D721Med (cell line): ENCODE results near the gene MAD1L1.

Source experiments
- DNase-seq: peaks from one replicate; pipeline ENCODE4 v3.0.0; 2011; ENCODE audit warnings: low spot score; ENCODE audit not compliant: insufficient read length
- FAIRE-seq: peaks from 2 replicates; lab custom pipeline; 2011; peaks lifted over from hg19 to GRCh38; lab: Jason Lieb, UNC
- TF ChIP-seq, protein P1 (sequence below): IDR thresholded peaks from 2 replicates; pipeline ENCODE4 v1.5.1; 2012; ENCODE audit warnings: mild to moderate bottlenecking, control low read depth; ENCODE audit not compliant: insufficient read depth; ENCODE audit errors: missing control alignments

The MAD1L1 gene

DNA sequence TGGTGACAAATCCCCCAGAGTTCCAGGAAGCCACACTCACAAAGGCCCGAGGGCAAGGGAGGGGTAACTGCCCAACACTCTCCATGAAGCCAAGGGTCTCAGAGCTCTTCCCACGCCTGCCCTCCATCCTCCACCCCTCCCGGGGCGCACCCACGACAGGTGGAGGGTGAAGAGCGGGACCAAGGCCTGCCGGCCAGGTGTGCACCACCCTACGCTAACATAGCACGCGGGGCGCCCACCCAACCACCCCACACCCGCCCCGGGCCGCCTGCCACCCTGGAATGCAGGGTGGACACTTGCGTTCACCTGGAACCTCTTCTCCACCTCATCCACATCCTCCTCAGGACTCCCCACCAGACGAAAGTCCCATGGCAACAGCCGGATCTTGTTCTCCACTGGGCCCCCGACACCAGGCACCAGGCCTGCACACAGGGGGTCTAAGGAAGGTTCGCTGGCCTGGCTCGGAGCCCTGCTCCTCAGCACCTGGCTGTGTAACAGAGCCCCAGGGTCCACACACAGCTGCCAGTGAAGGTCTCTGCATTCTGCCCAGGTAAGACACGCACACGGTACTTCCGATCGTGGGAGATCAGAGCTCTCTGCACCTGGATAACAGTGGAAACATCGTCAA is 32.7 kb downstream of the MAD1L1 start:
- FAIRE-seq (no peak), DNase-seq (no peak)
- TF ChIP-seq, protein P1, sequence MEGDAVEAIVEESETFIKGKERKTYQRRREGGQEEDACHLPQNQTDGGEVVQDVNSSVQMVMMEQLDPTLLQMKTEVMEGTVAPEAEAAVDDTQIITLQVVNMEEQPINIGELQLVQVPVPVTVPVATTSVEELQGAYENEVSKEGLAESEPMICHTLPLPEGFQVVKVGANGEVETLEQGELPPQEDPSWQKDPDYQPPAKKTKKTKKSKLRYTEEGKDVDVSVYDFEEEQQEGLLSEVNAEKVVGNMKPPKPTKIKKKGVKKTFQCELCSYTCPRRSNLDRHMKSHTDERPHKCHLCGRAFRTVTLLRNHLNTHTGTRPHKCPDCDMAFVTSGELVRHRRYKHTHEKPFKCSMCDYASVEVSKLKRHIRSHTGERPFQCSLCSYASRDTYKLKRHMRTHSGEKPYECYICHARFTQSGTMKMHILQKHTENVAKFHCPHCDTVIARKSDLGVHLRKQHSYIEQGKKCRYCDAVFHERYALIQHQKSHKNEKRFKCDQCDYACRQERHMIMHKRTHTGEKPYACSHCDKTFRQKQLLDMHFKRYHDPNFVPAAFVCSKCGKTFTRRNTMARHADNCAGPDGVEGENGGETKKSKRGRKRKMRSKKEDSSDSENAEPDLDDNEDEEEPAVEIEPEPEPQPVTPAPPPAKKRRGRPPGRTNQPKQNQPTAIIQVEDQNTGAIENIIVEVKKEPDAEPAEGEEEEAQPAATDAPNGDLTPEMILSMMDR, result no peak

DNA sequence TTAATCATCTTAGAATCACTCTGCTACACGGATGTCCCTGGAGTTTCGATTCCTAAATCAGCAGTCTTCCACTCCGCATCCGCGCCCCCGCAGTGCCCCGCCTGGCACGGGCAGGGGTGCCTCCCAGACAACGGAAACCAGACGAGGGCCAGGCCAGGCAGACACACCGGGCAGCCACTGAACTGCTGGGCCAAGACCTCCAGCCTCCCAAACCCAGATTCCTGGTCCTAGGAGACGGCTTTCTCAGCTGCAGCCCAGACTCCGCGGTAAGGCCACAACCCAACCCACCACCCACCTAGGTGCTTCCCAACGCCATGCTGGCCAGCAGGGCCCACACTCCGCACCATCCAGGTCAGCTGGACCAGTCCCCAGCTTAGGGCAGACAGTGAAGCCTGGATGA is 33.2 kb downstream of the MAD1L1 start:
- DNase-seq (no peak), FAIRE-seq (no peak)

DNA sequence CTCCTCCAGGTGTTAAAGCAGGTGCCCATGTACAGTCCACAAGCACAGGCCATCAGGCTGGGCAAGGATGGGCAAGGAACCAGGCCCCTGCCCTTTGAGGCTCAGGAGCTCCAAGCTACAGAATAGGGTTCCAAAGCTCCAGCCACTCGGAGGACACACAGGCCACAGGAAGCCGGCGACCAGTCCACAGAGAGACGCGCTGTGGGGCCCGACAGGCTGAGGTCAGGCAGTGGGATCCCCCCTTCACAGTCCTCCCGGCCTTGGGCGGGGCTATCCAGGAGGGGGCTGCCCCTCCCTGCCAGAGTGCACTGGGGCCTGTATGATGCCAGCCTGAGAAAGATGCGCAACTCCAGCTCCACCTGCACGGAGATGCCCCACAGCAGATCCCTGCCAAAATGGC is 34.0 kb downstream of the MAD1L1 start:
- TF ChIP-seq, protein P1, result no peak
- no peak for DNase-seq
- FAIRE-seq, result no peak

More for the DNA sequence above, 33.2 kb downstream of the MAD1L1 start:
- TF ChIP-seq, protein P1, result no peak

DNA sequence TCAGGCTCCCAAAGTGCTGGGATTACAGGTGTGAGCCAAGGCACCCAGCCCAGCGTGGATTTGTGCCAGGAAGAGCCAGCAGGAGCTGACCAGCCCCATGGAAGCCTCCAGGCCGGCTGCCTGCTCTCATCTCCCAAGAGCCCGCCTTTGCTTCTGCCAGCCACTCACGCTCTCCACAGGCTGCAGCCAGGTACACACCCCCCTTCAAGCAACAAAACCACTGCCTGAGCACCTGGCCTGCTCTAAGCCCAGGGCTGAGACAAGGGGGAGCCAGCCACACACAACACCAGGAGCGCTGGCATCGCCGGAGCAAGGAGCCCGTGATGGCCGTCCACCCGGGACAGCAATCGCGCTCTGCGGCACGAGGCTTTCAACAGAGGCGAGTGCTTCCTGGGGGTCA is 34.5 kb downstream of the MAD1L1 start:
- TF ChIP-seq, protein P1, result no peak
- FAIRE-seq, result no peak
- no peak for DNase-seq

DNA sequence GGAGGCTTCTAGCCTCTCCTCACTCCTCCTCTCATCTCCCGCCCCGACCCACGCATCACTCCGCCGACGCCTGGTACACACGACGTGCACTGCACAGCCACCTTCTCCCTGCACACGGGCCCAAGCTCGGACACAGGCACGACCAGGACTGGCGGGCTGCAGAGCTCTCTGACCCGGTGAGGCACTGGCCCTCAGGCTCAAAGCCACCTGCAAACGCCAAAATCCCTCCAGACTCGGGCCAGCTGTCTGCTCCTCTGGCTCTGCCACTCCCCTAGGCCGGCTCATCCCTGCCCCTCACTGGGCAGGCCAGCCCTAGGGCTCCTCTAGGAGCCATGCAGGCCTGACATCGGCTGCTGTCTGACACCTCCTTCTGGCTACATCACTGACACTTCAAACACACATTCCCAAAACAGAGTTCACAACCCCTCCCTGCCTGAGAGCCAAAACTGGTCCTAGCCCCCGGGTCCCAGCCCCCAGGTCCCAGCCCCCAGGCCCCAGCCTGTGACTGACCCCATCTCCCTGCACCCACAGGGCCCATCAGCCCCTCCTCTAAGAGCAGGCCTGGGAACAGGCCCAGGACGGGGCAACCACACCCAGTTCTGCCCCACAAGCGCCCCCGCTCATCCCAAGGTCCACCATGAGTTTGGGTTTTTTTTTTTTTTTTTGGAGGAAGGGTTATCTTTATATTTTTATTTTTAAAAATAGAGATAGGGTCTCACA is 35.1 kb downstream of the MAD1L1 start:
- DNase-seq (no peak), FAIRE-seq (no peak)
- TF ChIP-seq, protein P1, result no peak

DNA sequence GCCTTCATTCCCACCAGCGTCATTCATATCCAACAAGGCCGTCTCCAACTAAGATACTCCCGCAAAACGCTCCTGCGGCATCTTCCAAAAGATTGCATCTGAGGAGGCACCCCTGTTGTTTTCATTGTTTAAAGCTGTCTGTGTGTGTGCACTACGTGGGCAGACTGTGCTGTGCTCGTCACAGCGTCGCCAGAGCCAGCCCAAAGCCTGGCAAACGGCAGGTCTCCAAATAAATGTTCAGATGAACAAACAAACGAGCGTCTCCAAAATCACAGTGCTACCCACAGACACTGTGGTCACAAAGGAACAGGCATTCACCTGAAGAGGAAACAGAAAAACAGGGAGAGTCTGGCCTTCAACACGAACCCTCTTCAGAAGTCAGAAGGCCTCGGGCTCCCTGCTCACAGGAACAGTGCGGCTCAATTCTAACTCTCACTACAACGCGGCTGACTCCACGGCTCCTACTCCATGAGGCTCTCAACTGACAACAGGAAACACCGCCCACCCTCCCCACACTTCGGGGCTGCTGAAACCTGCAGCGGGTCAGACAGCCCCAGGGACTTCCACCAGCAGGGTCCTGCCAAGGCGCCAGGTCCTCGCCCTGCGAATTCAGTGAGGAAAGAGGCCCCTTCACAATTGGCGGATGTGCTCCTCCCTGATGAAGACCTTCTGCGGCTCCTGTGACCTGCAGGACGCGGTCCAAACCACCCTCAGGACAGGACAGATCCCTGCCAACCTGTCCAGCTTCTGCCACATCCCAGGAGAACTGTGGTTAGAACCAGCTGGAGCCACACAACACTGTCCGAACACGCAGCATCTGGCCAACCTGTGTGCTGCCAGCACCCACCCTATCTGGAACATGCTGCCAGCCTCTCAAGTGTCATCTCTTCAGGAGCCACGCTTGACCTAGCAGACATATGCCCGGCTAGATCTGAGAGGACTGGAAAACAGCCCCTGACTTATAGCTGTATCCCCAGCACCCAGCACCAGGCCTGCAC is 36.1 kb downstream of the MAD1L1 start:
- TF ChIP-seq, protein P1, result no peak
- FAIRE-seq, result no peak
- peak; percentile 6 for DNase-seq
